Thymus (tissue), 11 donors: ENCODE results near the gene ASCL3. TPM values are rescaled to one million over a fixed set of nuclear protein-coding genes. Genes with fewer than 3 reads are reported as not detected.
A peak's percentile ranks its signal among the peaks of the same experiment; 100 is the strongest.
"Not testable (repeated sequence)": the region's sequence is repeated elsewhere in the genome, so short reads cannot be mapped to it uniquely, and the experiment has no call there.

Experiments used
- DNase-seq, 9 donors: peaks; one replicate each; pipeline ENCODE4 v3.0.0-alpha.2; 2013; ENCODE audit warnings: low spot score in 9 of 9, low read depth in 6 of 9, missing footprints in 1 of 9
- H3K27ac ChIP-seq, 2 donors: one replicate each; pipeline ENCODE4 v1.5.1; 2013; ENCODE audit warnings: control low read depth in 1 of 2, low read depth in 1 of 2, low read length in 1 of 2, mild to moderate bottlenecking in 1 of 2, moderate library complexity in 1 of 2
- H3K27me3 ChIP-seq, 2 donors: one replicate each; pipeline ENCODE4 v1.5.1; 2013; ENCODE audit warnings: low read length in 1 of 2; ENCODE audit not compliant: control insufficient read depth in 2 of 2, insufficient read depth in 1 of 2
- H3K36me3 ChIP-seq, 2 donors: one replicate each; pipeline ENCODE4 v1.5.1; 2013; ENCODE audit warnings: low read length in 1 of 2, mild to moderate bottlenecking in 1 of 2, moderate library complexity in 1 of 2; ENCODE audit not compliant: control insufficient read depth in 2 of 2, insufficient read depth in 2 of 2
- H3K4me1 ChIP-seq, 2 donors: one replicate each; pipeline ENCODE4 v1.5.1; 2013; ENCODE audit warnings: low read length in 2 of 2; ENCODE audit not compliant: control insufficient read depth in 2 of 2, insufficient read depth in 2 of 2
- H3K4me3 ChIP-seq, 2 donors: one replicate each; pipeline ENCODE4 v1.5.1; 2013; ENCODE audit warnings: low read length in 2 of 2, control low read depth in 1 of 2, mild to moderate bottlenecking in 1 of 2
- H3K9me3 ChIP-seq, 2 donors: one replicate each; pipeline ENCODE4 v1.5.1; 2013; ENCODE audit warnings: low read length in 1 of 2, mild to moderate bottlenecking in 1 of 2; ENCODE audit not compliant: control insufficient read depth in 2 of 2, insufficient read depth in 1 of 2
- WGBS: extraction: QIAGEN DNeasy Blood & Tissue Kit; methylation state at CpG from one replicate; pipeline ENCODE4 v1.1.7; 2013; 5-methylcytosine and 5-hydroxymethylcytosine counted together
- polyA plus RNA-seq: library from polyadenylated mRNA; stranded (reverse); fragments of 200-250 nt; gene quantifications from one replicate; pipeline ENCODE4 v1.2.3, GENCODE V29; 2013
- total RNA-seq: library from RNA; stranded (reverse); fragments of 120-200 nt; gene quantifications from one replicate; pipeline ENCODE4 v1.2.4, GENCODE V29; 2013
- donor health status: healthy.

ASCL3 gene
- total and polyA plus RNA-seq, 2 donors = 2.9 TPM; not detected in 1

GRCh38 chr11:8959546-8960166, 16.8 kb upstream of the ASCL3 start:
- no peaks in the 10 kb centered on the region for H3K27me3 ChIP-seq
- H3K4me1 ChIP-seq = peaks cover 10 to 11% of the 10 kb centered on the region in 2 donors
- 68% methylated on average over 2 of the region's 2 CpGs for WGBS
- no peak overlapping the region for H3K4me3 ChIP-seq
- DNase-seq = peak in 7 of 9 donors; percentile 28 to 75 (median 42)
- peaks cover 10 to 15% of the 10 kb centered on the region in 2 donors for H3K36me3 ChIP-seq
- no peaks in the 10 kb centered on the region for H3K9me3 ChIP-seq
- H3K27ac ChIP-seq = peak overlapping the region in 1 of 2 donors; percentile 13

GRCh38 chr11:8956860-8957259, 14.0 kb upstream of the ASCL3 start:
- no peak for DNase-seq
- no peak overlapping the region for H3K27ac ChIP-seq
- H3K27me3 ChIP-seq = no peaks in the 10 kb centered on the region
- no peak overlapping the region for H3K4me3 ChIP-seq
- no peaks in the 10 kb centered on the region for H3K9me3 ChIP-seq
- WGBS = 73% methylated on average over 4 of the region's 4 CpGs
- peaks cover 13 to 21% of the 10 kb centered on the region in 2 donors for H3K36me3 ChIP-seq
- no peaks in the 10 kb centered on the region for H3K4me1 ChIP-seq

GRCh38 chr11:8948886-8949285, 6.1 kb upstream of the ASCL3 start:
- Histone ChIP-seq H3K4me1 (no peaks in the 10 kb centered on the region), H3K4me3 (no peak overlapping the region), H3K9me3 (no peaks in the 10 kb centered on the region), H3K36me3 (peaks cover 12 to 18% of the 10 kb centered on the region in 2 donors), H3K27ac (no peak overlapping the region), H3K27me3 (no peaks in the 10 kb centered on the region)
- no peak for DNase-seq
- WGBS = 80% methylated on average over 3 of the region's 3 CpGs

- no peaks in the 10 kb centered on the region for H3K9me3 ChIP-seq
- peak in 1 of 9 donors; percentile 32 for DNase-seq
- no peaks in the 10 kb centered on the region for H3K4me1 ChIP-seq
- H3K27ac ChIP-seq = no peak overlapping the region
- WGBS = 89% methylated on average over 4 of the region's 4 CpGs
- H3K4me3 ChIP-seq = no peak overlapping the region
- H3K36me3 ChIP-seq = peaks cover 9 to 18% of the 10 kb centered on the region in 2 donors
- no peaks in the 10 kb centered on the region for H3K27me3 ChIP-seq
Observed at GRCh38 chr11:8947230-8947943, 4.6 kb upstream of the ASCL3 start.

- Histone ChIP-seq H3K9me3 (no peaks in the 10 kb centered on the region), H3K27ac (no peak overlapping the region), H3K4me3 (no peak overlapping the region), H3K4me1 (no peaks in the 10 kb centered on the region), H3K36me3 (no peaks in the 10 kb centered on the region), H3K27me3 (no peaks in the 10 kb centered on the region)
- 96% methylated on average over 8 of the region's 8 CpGs for WGBS
- no peak for DNase-seq
Observed at GRCh38 chr11:8941341-8942103, 1.3 kb downstream of the ASCL3 start.

GRCh38 chr11:8937659-8938058, 5.2 kb downstream of the ASCL3 start:
- no peaks in the 10 kb centered on the region for H3K27me3 ChIP-seq
- DNase-seq = no peak
- no peak overlapping the region for H3K4me3 ChIP-seq
- 97% methylated on average over 14 of the region's 14 CpGs for WGBS
- H3K27ac ChIP-seq = peak overlapping the region in 1 of 2 donors; percentile 35
- H3K36me3 ChIP-seq = no peaks in the 10 kb centered on the region
- peaks cover 0 to 6% of the 10 kb centered on the region in 2 donors for H3K4me1 ChIP-seq
- H3K9me3 ChIP-seq = no peaks in the 10 kb centered on the region

- H3K36me3 ChIP-seq = no peaks in the 10 kb centered on the region
- no peak overlapping the region for H3K4me3 ChIP-seq
- peaks cover 0 to 6% of the 10 kb centered on the region in 2 donors for H3K4me1 ChIP-seq
- no peak for DNase-seq
- H3K27ac ChIP-seq = peak overlapping the region in 1 of 2 donors; percentile 35
- WGBS = 97% methylated on average over 10 of the region's 10 CpGs
- H3K9me3 ChIP-seq = no peaks in the 10 kb centered on the region
- no peaks in the 10 kb centered on the region for H3K27me3 ChIP-seq
Observed at GRCh38 chr11:8937159-8937558, 5.7 kb downstream of the ASCL3 start.

GRCh38 chr11:8935789-8936188, 7.0 kb downstream of the ASCL3 start:
- H3K27me3 ChIP-seq, DNase-seq: not testable (repeated sequence)
- 96% methylated on average over 2 of the region's 2 CpGs for WGBS

More at GRCh38 chr11:8935789-8936188, 7.0 kb downstream of the ASCL3 start:
- H3K36me3 ChIP-seq, H3K4me3 ChIP-seq, H3K9me3 ChIP-seq, H3K27ac ChIP-seq, H3K4me1 ChIP-seq: not testable (repeated sequence)
